GM10847 (cell line): ENCODE data around the gene TOR1A.

Experiments
- POLR2A ChIP-seq: IDR thresholded peaks from 2 replicates; pipeline ENCODE4 v1.6.1; 2011; ENCODE audit not compliant: insufficient read length; ENCODE audit errors: extremely low read depth

Gene TOR1A

DNA sequence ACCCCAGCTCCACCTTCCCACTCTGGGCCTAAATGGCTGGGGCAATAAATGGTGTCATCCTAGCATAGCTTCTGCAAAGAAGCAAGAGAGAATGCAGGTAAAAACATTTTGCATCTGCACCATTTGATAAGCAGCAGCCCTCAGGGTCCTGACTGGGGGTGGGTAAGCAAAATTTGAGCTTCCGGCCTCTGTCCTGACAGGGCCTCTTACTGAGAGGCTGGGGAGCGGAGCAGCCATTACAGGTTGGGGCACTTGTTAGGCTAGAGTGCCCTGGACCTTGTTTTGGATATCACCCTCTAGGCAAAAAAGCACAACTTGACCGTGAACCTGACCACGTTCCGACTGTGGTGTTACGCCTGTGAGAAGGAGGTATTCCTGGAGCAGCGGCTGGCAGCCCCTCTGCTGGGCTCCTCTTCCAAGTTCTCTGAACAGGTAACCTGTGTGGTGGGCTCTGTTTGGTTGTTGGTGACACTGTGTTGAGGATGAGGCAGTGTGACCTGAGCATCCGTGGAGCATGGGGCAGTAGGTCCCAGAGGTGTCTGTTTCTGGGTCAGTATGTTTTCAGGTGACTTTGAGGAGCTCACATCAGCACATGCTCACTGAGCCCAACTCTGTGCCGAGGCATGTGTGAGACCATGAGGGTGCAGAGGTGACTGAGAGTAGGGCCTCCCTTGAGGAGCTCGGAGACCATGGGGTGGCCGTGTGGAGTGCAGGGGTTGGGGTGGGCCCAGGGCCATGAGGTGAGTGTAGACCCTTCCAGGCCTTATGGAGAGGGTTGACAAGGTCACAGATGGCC lies 34.4 kb upstream of the TOR1A start:
- no peak for TF ChIP-seq POLR2A

DNA sequence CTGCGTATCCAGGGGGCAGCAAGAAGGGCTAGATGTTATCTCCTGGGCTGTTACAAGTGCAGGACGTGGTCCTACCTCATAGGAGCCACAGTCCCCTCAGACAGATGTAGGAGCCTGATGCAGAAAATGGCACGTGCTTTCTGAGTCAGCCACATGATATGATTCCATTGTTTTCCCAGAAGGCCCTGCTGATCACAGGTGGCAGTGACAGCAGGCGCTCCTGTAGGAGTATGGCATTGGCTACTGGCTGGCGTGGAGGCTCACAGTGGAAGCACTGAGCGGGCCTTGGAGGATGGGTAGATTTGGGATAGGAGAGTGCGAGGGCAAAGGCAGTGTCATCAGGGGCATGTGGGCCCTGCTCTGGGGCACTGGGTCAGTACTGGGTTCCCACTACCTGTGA lies 33.3 kb upstream of the TOR1A start:
- no peak for TF ChIP-seq POLR2A

DNA sequence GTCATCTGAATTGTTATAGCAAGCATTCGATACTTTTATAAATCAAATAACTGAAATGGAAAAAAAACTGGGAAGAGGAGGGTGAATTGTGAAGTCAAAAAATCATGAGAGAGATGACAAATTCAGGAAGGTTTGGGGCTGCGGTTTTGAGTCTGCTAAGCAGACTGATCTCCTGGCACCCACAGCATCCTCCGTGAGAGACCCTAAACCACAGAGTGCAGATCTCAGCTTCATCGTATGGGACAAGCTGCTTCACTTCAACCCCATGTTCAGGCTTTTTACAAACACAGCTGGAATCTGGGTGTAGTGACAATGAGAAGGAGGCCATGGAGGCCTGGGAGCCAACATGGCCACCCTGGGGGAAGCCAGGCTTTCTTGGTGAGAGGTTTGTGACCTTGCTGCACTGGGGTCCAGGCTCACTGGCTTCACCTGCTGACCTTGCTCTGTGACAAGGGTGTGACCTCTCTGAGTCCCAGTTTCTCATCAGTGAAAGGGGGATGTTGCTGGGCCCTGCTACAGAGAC lies 30.7 kb upstream of the TOR1A start:
- TF ChIP-seq POLR2A = no peak

DNA sequence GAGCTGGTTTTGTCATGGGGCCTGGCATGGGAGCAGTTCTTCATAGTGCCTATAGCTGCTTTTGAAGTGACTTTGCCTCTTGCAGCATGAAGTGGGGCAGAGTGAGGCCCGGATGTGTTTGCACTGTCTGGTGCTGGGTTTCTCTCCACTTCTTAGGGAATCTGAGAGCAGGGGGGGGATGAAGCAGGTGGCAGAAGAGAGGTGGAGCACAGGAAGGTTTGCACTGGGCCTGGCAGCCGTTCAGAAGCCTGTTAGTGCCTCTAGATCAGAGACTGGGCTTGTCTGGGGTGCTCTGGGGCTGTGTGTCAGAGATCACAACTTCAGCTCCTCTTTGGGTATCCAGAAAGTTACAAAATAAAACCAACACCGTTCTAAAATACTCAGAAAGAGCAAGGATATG lies 29.7 kb upstream of the TOR1A start:
- no peak for TF ChIP-seq POLR2A

GRCh38 chr9:129852579-129852978 lies 28.6 kb upstream of the TOR1A start:
- no peak for TF ChIP-seq POLR2A

GRCh38 chr9:129851821-129852220 lies 27.9 kb upstream of the TOR1A start:
- no peak for TF ChIP-seq POLR2A

- no peak for TF ChIP-seq POLR2A
These were observed 27.1 kb upstream of the TOR1A start for GRCh38 chr9:129850821-129851550.

- TF ChIP-seq POLR2A = no peak
These were observed 26.0 kb upstream of the TOR1A start for GRCh38 chr9:129849901-129850300.

DNA sequence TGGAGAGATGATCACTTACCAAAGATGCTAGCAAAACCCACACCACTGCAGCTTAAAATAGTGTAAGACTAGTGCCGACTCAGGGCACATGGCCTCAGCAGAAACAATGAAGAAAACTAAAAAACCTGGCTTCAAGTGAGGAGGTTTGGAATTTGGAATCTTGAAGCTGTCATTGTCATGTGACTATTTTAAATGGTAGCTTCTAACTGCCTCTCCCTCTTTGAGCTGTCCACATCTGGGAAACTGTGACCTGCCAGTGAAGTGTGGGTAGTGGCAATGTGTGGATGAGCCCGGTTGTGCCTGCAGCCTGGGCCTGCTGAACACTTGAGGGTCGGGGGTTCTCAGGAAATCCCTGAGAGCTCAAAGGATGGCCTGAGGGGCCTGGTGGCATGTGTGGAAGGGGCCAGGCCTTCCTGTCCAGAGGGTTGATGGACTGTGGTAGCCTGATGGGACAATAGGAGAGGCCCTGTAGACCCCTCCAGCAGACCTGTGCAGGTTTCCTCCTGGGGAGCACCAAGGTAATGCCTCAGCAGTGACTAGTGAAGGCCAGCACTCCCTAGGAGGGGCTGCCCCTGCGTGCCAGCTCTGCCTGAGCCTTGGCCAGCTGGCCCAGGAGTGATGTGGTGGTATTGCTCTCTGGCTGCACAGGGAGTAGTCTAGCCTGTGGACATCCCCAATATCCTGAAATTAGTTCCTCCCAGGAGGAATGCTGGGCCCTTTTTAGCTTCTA lies 24.9 kb upstream of the TOR1A start:
- TF ChIP-seq POLR2A = no peak

DNA sequence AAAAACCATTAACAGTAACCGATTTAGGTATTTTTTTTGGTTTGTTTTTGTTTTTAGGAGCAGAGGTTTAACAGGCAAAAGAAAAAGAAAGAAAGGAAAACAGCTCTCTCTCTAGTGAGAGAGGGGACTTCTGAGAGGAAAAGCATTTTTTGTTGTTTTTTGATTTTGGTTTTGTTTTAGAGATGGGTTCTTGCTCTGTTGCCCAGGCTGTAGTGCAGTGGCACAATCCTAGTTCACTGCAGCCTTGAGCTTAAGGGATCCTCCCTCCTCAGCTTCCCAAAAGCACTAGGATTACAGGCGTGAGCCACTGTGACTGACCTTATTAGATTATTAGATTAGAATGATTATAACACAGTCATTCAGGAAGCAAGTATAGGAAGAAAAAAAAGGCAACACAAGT lies 21.4 kb upstream of the TOR1A start:
- TF ChIP-seq POLR2A = no peak

GRCh38 chr9:129841071-129841470 lies 17.1 kb upstream of the TOR1A start:
- no peak for TF ChIP-seq POLR2A

GRCh38 chr9:129840034-129840433 lies 16.1 kb upstream of the TOR1A start:
- TF ChIP-seq POLR2A = no peak

DNA sequence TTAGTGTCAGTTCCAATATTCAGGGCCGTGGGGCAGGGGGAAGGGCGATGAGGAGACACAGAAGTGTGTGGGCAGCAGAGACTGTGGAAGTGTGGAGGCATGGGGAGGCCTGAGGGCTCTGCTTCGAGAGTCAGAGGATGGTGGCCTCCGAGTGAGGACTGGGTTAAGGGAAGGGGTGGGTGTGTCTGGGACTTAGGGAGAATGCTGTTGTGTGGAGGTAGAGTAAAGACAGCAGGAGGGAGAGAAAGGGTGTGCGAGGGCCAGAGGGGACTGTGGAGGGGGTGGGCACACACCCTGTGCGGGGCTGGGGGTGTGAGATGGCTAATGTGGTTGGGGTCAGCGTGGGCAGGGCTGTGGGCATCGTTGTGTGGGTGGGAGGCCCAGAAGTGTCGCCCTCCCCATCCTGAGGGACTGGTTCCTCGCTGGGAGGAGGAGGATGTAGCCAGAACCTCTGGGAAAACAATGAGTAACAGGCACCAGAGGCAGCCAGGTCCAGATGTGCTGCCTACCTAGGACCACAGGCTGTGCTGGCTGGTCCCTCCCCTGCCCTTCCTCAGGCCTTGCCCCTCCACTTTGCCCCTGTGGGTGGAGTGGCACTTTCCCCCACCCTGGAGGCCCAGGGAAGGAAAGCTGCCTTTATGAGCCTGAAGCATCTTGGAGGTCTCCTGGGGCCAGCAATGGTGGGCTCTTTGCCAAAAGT lies 15.5 kb upstream of the TOR1A start:
- TF ChIP-seq POLR2A = no peak

DNA sequence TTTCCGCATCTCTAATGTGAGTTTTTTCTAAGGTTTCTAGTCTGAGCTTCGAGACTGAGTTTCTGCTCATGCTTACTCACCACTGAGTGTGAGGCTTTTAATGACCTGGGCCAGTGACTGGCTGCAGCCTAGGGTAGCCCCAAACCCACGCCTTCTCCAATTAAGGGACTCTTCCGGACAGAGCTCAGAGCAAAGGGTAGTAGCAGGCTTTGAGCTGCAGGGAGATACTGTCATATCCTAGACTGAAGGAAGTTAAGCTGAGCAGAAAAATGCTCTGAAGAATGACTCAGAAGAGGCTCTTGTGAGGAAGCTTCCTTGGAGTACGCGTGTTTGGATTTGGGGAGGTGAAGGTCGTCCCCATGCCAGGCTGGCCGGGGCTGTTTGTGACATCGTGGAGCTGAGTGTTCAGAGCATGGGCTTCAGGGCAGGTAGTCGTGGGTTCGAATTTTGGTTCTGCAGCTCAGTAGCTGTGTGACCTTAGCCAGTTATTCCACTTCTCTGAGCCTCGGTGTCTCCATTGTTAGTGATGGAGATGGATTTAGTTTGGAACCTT lies 14.8 kb upstream of the TOR1A start:
- no peak for TF ChIP-seq POLR2A

DNA sequence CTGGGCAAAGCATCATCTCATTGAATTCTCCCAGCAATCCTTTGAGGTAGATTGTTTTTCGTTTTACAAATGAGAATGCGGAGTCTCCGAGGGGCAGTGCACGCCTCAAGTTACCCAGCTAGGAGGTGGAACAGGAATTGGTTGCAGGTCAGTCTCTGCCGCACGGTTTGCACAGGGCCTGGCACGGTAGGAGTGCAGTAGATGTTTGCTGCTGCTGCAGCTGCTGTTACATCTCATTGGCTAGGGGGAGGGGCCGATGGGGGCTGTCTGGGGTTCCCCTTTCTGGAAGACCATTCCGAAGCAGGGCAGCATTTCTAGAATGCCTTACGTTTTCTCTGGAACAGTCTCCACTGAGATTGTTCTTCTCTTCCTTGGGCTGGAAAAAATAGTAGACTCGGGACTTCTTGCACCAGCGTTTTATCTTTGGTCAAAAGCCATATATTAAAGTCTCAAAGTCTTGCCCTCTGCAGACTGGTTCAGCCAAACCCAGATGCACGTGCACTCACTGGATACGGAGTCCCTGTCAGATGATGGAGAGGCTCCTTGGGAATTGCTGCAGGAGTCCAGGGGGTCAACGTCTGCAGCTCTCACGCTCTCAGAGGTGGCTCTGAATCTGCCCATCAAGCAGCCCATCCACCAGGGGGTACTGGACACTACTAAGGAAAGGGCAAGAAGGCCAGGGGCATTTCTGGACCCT lies 12.5 kb upstream of the TOR1A start:
- TF ChIP-seq POLR2A = no peak

GRCh38 chr9:129835860-129836223 lies 11.9 kb upstream of the TOR1A start:
- no peak for TF ChIP-seq POLR2A
